ENCODE measurements around the gene CHKB.
A peak's percentile ranks its signal among the peaks of the same experiment; 100 is the strongest.
"Not testable (repeated sequence)": the region's sequence is repeated elsewhere in the genome, so short reads cannot be mapped to it uniquely, and the experiment has no call there.

Gene CHKB

DNA sequence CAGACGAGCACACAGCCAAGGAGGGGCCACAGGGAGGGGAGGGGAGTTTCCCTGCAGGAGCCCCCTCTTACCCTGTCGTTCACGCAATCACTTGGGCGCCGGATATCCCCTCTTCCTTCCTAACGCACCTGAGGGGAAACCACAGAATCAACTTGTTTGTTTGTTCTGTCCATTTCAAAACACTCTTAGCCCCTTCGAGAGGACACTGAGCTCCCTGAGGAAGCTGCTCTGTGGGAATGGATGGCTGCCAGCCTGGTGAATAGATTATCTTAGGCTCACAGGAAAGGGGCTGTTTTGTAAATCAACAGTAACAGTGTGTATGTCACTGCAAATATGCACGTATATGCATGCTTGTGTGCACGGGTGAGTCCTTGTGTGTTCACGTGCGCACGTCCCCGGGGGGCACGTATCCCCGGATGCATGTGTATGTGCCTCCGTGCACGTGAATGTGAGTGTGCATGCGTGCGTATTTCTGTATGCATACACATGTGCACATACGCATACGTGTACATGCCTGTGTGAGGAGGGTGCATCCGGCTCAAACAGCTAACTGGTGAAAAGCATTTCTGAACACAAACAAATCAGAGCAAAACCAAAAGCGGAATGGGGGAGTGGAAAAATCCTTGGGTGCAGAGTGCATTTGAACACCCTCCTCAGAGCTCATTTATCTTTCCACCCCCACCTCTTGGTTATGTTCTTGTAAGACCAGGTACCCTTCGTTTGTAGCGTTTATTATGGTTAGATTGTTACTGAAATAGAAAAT lies 38.1 kb upstream of the CHKB start:
- DNase-seq (ENCODE audit: low read depth): no peak
- H3K4me3 ChIP-seq (ENCODE audit: low read length): no peak overlapping the region
- TF ChIP-seq, protein P1, sequence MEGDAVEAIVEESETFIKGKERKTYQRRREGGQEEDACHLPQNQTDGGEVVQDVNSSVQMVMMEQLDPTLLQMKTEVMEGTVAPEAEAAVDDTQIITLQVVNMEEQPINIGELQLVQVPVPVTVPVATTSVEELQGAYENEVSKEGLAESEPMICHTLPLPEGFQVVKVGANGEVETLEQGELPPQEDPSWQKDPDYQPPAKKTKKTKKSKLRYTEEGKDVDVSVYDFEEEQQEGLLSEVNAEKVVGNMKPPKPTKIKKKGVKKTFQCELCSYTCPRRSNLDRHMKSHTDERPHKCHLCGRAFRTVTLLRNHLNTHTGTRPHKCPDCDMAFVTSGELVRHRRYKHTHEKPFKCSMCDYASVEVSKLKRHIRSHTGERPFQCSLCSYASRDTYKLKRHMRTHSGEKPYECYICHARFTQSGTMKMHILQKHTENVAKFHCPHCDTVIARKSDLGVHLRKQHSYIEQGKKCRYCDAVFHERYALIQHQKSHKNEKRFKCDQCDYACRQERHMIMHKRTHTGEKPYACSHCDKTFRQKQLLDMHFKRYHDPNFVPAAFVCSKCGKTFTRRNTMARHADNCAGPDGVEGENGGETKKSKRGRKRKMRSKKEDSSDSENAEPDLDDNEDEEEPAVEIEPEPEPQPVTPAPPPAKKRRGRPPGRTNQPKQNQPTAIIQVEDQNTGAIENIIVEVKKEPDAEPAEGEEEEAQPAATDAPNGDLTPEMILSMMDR (conservative IDR thresholded peaks at IDR 0.05; ENCODE audit: low read length): no peak

- not testable (repeated sequence) for H3K4me3 ChIP-seq (ENCODE audit: low read length); DNase-seq (ENCODE audit: low read depth)
These were observed 31.6 kb upstream of the CHKB start for GRCh38 chr22:50614296-50614695.

DNA sequence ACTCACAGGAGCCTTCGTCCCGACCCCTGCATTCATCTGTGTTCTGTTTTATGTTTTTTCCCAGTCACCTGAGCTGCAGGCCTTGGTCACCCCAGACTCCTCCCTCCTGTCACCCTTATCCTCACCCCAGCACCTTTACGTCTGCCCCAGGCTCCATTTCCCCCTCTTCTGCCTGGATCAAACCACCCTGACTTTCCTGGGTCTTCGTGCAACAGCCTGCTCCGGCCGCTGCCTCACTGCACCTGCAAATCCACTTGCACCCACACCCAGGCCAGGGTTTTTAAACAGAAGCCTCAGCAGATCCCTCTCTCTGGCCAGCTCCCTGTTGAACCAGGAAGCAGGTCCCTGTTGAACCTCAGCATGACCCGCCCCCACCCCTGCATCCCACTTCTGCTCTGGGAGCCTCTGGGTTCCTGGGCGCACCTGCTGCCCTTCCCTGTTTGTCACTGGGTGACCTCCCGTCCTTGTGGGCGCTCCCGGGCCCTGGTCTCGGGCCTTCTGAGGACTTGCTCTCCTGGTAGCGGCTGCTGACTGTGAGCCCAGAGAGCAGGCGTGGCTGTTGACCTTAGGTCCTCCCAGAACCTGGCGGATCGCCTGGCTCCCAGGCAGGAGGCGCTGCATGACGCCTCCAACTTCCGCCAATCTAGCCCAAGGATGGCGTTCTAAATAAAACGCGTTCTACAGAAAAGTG lies 30.8 kb upstream of the CHKB start:
- TF ChIP-seq, protein P1 (conservative IDR thresholded peaks at IDR 0.05; ENCODE audit: low read length): no peak
- H3K4me3 ChIP-seq (ENCODE audit: low read length): no peak overlapping the region
- peak; percentile 24 for DNase-seq (ENCODE audit: low read depth)

DNA sequence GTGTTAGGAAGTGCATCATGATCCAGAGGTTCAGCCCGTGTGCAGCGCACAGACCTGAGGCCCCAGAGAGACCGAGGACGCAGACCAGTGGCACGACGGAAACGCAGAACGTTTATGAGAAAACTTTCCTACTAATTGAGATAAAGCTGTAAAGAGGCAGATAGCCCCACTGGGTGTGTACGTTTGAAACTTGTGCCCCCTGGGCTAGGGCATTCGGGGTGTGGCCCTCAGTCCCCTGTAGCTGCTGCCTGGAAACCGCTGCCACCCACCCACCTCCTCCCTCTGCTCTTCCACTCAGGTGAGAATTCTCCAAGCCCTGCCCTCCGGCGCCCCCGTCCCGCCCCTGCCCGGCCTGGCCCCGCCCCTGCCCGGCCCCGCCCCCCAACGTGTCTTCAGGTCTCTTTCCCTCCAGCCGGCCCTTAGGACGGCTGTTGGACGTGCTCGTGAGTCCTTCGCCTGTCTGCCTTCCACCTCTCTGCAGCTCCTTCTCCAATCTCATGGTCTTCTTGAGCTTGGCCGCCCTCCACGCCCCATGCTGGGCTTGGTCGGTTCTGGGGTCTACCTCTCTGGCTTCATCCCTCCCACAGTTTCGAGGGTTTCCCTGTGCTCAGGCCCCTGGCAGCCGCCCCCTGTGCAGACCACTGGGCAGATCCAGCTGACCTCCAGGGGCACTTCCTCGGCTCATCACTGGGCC lies 30.0 kb upstream of the CHKB start:
- no peak overlapping the region for H3K4me3 ChIP-seq (ENCODE audit: low read length)
- TF ChIP-seq, protein P1 (conservative IDR thresholded peaks at IDR 0.05; ENCODE audit: low read length): no peak
- no peak for DNase-seq (ENCODE audit: low read depth)

GRCh38 chr22:50612168-50612527 lies 29.5 kb upstream of the CHKB start:
- TF ChIP-seq, protein P1 (conservative IDR thresholded peaks at IDR 0.05; ENCODE audit: low read length): no peak
- DNase-seq (ENCODE audit: low read depth): no peak
- H3K4me3 ChIP-seq (ENCODE audit: low read length): no peak overlapping the region

- no peak for DNase-seq (ENCODE audit: low read depth)
- TF ChIP-seq, protein P1 (conservative IDR thresholded peaks at IDR 0.05; ENCODE audit: low read length): no peak
These were observed 28.9 kb upstream of the CHKB start for GRCh38 chr22:50611341-50612060.

GRCh38 chr22:50610581-50610980 lies 27.9 kb upstream of the CHKB start:
- TF ChIP-seq, protein P1 (conservative IDR thresholded peaks at IDR 0.05; ENCODE audit: low read length): no peak
- no peak overlapping the region for H3K4me3 ChIP-seq (ENCODE audit: low read length)
- no peak for DNase-seq (ENCODE audit: low read depth)

More at GRCh38 chr22:50611341-50612060, 28.9 kb upstream of the CHKB start:
- no peak overlapping the region for H3K4me3 ChIP-seq (ENCODE audit: low read length)
